PC-9 (cell line): ENCODE measurements around the gene MFN1.
"Not testable (repeated sequence)": the region's sequence is repeated elsewhere in the genome, so short reads cannot be mapped to it uniquely, and the experiment has no call there.

Experiments used
- CTCF ChIP-seq: fragments of 200-600 bp; sonication (generic); conservative IDR thresholded peaks from 2 replicates; pipeline ENCODE4 v1.6.1; 2017; ENCODE audit warnings: mixed run types, antibody characterized with exemption, mild to moderate bottlenecking, moderate library complexity
- EZH2 ChIP-seq: fragments of 200-600 bp; sonication (generic); IDR thresholded peaks from 2 replicates; pipeline ENCODE4 v1.8.0; 2017; ENCODE audit warnings: antibody characterized with exemption, low read depth

- not testable (repeated sequence) for TF ChIP-seq CTCF, EZH2
Measured at GRCh38 chr3:179307362-179307761, 40.1 kb upstream of the MFN1 start.
